Calu3 (cell line): ENCODE data around the gene CPEB3. TPM values are rescaled to one million over a fixed set of nuclear protein-coding genes. Genes with fewer than 3 reads are reported as not detected.
"Not testable (repeated sequence)": the region's sequence is repeated elsewhere in the genome, so short reads cannot be mapped to it uniquely, and the experiment has no call there.

Experiments used
- BruUV-seq: library from RNA; stranded (reverse); fragments of 400-500 nt; replicated peaks from 2 replicates; lab custom pipeline; 2021; lab: Mats Ljungman, UMichigan
- CTCF ChIA-PET: fragments of 300-600 bp; sonication (Branson Sonifier 250); formaldehyde crosslinking; loops from one replicate; lab custom pipeline; 2022; ENCODE audit warnings: antibody characterized with exemption; lab: Charles Lee
- DNase-seq: peaks from one replicate; pipeline ENCODE4 v3.0.0; 2022
- H3K27ac Mint-ChIP-seq: one replicate; pipeline ENCODE4 v1.8.0; 2022; ENCODE audit warnings: mixed read lengths; ENCODE audit not compliant: unreplicated experiment
- H3K27me3 Mint-ChIP-seq: one replicate; pipeline ENCODE4 v1.8.0; 2022; ENCODE audit warnings: mixed read lengths; ENCODE audit not compliant: unreplicated experiment
- H3K36me3 Mint-ChIP-seq: one replicate; pipeline ENCODE4 v1.8.0; 2022; ENCODE audit warnings: mild to moderate bottlenecking, moderate library complexity, mixed read lengths; ENCODE audit not compliant: insufficient read depth, unreplicated experiment
- H3K4me1 Mint-ChIP-seq: one replicate; pipeline ENCODE4 v1.8.0; 2022; ENCODE audit warnings: mild to moderate bottlenecking, low read depth, mixed read lengths; ENCODE audit not compliant: unreplicated experiment
- H3K4me3 Mint-ChIP-seq: one replicate; pipeline ENCODE4 v1.8.0; 2022; ENCODE audit warnings: mild to moderate bottlenecking, low read depth, moderate library complexity, mixed read lengths; ENCODE audit not compliant: unreplicated experiment
- H3K9me3 Mint-ChIP-seq: one replicate; pipeline ENCODE4 v1.8.0; 2022; ENCODE audit warnings: low read depth, mixed read lengths; ENCODE audit not compliant: unreplicated experiment
- intact Hi-C: fragments of 100-400 bp; cut with micrococcal nuclease; formaldehyde crosslinking; loops from one replicate; pipeline ENCODE4 v1.10.0; 2022; ENCODE audit not compliant: unreplicated experiment
- total RNA-seq: library from RNA; stranded (reverse); gene quantifications from 2 replicates; pipeline ENCODE4 v1.2.3, GENCODE V29; 2022
- TF ChIP-seq, protein P1 (sequence below): fragments of 200-600 bp; IDR thresholded peaks from one replicate; pipeline ENCODE4 v1.8.0; 2022; ENCODE audit warnings: antibody characterized with exemption; ENCODE audit not compliant: unreplicated experiment

CPEB3 gene
- total RNA-seq, 1 experiment from 2014 or later = 2.8 TPM

DNA sequence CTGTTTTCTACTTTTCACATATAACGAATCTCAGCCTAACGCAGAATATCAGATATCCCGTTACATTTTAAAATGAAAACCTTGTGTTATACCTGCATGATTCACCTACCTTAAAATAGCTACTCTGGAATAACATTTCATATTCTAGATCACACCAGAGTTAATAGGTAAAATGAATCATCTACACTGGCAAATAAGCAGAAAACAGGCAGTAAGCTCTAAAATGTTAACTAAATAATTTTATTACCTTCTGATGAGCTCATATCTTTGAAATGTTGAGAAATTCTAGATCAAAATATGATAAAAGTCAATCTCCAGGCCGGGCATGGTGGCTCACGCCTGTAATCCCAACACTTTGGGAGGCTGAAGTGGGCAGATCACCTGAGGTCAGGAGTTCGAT is 71.3 kb downstream of the CPEB3 start:
- no peak overlapping the region for H3K4me3 Mint-ChIP-seq
- CTCF ChIA-PET = no interaction called here
- H3K27ac Mint-ChIP-seq = no peak overlapping the region
- H3K36me3 Mint-ChIP-seq = no peaks in the 10 kb centered on the region
- H3K27me3 Mint-ChIP-seq = no peaks in the 10 kb centered on the region
- DNase-seq = no peak
- H3K9me3 Mint-ChIP-seq = no peaks in the 10 kb centered on the region
- TF ChIP-seq, protein P1, sequence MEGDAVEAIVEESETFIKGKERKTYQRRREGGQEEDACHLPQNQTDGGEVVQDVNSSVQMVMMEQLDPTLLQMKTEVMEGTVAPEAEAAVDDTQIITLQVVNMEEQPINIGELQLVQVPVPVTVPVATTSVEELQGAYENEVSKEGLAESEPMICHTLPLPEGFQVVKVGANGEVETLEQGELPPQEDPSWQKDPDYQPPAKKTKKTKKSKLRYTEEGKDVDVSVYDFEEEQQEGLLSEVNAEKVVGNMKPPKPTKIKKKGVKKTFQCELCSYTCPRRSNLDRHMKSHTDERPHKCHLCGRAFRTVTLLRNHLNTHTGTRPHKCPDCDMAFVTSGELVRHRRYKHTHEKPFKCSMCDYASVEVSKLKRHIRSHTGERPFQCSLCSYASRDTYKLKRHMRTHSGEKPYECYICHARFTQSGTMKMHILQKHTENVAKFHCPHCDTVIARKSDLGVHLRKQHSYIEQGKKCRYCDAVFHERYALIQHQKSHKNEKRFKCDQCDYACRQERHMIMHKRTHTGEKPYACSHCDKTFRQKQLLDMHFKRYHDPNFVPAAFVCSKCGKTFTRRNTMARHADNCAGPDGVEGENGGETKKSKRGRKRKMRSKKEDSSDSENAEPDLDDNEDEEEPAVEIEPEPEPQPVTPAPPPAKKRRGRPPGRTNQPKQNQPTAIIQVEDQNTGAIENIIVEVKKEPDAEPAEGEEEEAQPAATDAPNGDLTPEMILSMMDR = no peak
- peaks cover 9% of the 10 kb centered on the region for H3K4me1 Mint-ChIP-seq
- BruUV-seq = no TSS peak
- intact Hi-C loops = no loop called here

DNA sequence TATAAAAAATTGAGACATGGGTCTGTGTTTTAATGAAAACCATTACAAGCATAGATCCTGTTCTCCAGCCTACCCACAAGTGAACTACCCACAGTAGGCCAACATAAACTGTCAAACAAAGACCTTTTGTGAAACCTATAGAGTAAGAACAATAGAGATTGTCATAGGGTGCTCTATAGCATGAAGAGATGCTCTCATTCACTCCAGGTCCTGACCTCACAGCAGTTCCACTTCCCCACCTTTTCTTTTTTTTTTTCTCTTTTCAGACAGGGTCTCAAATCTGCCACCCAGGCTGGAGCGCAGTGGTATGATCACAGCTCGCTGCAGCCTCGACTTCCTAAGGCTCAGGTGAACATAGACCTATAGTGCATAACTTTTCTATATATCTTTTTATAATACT is 72.3 kb downstream of the CPEB3 start:
- BruUV-seq = no TSS peak
- peaks cover 9% of the 10 kb centered on the region for H3K4me1 Mint-ChIP-seq

DNA sequence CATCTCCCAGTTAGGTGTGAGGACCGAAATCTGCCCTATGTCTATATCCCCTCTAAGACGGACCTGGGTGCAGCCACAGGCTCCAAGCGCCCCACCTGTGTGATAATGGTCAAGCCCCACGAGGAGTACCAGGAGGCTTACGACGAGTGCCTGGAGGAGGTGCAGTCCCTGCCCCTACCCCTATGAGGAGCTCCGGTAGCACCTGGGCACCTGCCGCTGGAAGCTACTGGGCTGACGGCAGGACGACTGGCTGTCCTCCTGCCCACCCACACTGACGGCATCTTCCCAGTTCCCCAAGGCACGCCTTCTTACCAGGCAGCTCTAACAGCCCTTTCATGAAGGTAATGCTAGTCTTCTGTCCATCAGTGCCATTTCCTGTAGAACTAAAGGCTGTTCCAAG is 74.3 kb downstream of the CPEB3 start:
- CTCF ChIA-PET = interaction anchor here (0.7 kb wide), 1 partner anchor 22 kb away, joined by 5 read pairs; no protein-coding TSS in a partner anchor
- not testable (repeated sequence) for H3K36me3 Mint-ChIP-seq, BruUV-seq

More for the DNA sequence above, 72.3 kb downstream of the CPEB3 start:
- no peaks in the 10 kb centered on the region for H3K9me3 Mint-ChIP-seq
- no peaks in the 10 kb centered on the region for H3K27me3 Mint-ChIP-seq
- DNase-seq = no peak
- no peak overlapping the region for H3K27ac Mint-ChIP-seq
- H3K4me3 Mint-ChIP-seq = no peak overlapping the region
- intact Hi-C loops = no loop called here
- H3K36me3 Mint-ChIP-seq = no peaks in the 10 kb centered on the region
- CTCF ChIA-PET = no interaction called here
- TF ChIP-seq, protein P1 = no peak

DNA sequence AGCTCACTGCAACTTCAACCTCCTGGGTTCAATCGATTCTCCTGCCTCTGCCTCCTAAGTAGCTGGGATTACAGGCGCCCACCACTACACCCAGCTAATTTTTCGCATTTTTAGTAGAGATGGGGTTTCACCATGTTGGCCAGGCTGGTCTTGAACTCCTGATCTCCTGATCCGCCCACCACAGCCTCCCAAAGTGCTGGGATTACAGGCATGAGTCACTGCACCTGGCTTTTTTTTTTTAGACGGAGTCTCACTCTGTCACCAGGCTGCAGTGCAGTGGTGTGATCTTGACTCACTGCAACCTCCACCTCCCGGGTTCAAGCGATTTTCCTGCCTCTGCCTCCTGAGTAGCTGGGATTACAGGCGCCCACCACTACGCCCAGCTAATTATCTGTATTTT is 75.7 kb downstream of the CPEB3 start:
- intact Hi-C loops, DNase-seq, H3K9me3 Mint-ChIP-seq, H3K27ac Mint-ChIP-seq, H3K4me1 Mint-ChIP-seq, H3K27me3 Mint-ChIP-seq, CTCF ChIA-PET, H3K36me3 Mint-ChIP-seq, BruUV-seq, H3K4me3 Mint-ChIP-seq: not testable (repeated sequence)

More for the DNA sequence above, 74.3 kb downstream of the CPEB3 start:
- H3K27ac Mint-ChIP-seq, H3K4me1 Mint-ChIP-seq, DNase-seq, H3K4me3 Mint-ChIP-seq, H3K9me3 Mint-ChIP-seq, intact Hi-C loops, H3K27me3 Mint-ChIP-seq: not testable (repeated sequence)

DNA sequence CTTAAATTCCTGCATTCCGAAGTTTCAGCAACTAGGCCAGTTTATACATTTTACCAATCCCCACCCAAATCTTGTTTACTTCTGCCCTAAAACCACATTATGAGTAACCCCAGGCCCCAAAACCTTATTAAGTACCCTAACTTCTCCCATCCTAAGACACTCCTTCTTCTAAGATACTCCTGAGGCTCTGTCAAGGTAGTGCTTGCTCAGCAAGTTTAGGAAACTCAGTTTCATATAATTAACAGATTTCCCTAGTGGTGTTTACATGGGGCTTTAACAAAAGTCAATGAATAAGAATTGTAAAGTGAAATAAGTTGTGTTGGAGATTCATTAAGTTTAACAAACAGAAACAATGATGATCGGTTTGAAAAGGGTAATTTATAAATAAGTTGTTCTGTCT is 77.8 kb downstream of the CPEB3 start:
- intact Hi-C loops = no loop called here
- TF ChIP-seq, protein P1 = no peak
- Mint-ChIP-seq H3K36me3 (no peaks in the 10 kb centered on the region), H3K4me3 (no peak overlapping the region), H3K4me1 (peaks cover 13% of the 10 kb centered on the region), H3K27me3 (no peaks in the 10 kb centered on the region), H3K27ac (peak overlapping the region; percentile 48), H3K9me3 (no peaks in the 10 kb centered on the region)
- BruUV-seq = no TSS peak
- CTCF ChIA-PET = no interaction called here
- no peak for DNase-seq
